GM10248 (cell line): ENCODE data around the gene DUOXA1.
"Not testable (repeated sequence)": the region's sequence is repeated elsewhere in the genome, so short reads cannot be mapped to it uniquely, and the experiment has no call there.

Experiments
- CTCF ChIA-PET: fragments of 300-600 bp; sonication (Branson Sonifier 250); formaldehyde crosslinking; extraction: SDS; loops from one replicate; lab custom pipeline; 2021; ENCODE audit warnings: antibody characterized with exemption; lab: Yijun Ruan, JAX
- POLR2A ChIA-PET: fragments of 350-650 bp; sonication (Branson Sonifier 250); formaldehyde crosslinking; extraction: SDS; loops from one replicate; lab custom pipeline; 2020; ENCODE audit warnings: antibody characterized with exemption; lab: Yijun Ruan, JAX
- DNase-seq: peaks from one replicate; pipeline ENCODE4 v3.0.0; 2012; ENCODE audit errors: extremely low spot score
- CTCF ChIP-seq: IDR thresholded peaks from 2 replicates; pipeline ENCODE4 v1.5.1; 2012; ENCODE audit warnings: mild to moderate bottlenecking, low read depth; ENCODE audit errors: extremely low read depth, missing control alignments, control extremely low read depth

Gene DUOXA1

GRCh38 chr15:45141386-45141785, 11.7 kb upstream of the DUOXA1 start:
- ChIA-PET POLR2A (no interaction called here), CTCF (interaction anchor here (0.9 to 3.0 kb wide), 4 partner anchors 15 to 60 kb away, joined by 3 to 9 read pairs (median 5); no protein-coding TSS in a partner anchor)
- DNase-seq: no peak
- no peak for TF ChIP-seq CTCF

- no peak for TF ChIP-seq CTCF
- DNase-seq: no peak
- ChIA-PET CTCF (interaction anchor here (1.0 to 3.0 kb wide), 4 partner anchors 9 to 23 kb away, joined by 3 to 9 read pairs (median 6); no protein-coding TSS in a partner anchor), POLR2A (no interaction called here)
These were observed 11.0 kb upstream of the DUOXA1 start for GRCh38 chr15:45140557-45141250.

- DNase-seq: no peak
- ChIA-PET CTCF (interaction anchor here (1.0 to 2.0 kb wide), 2 partner anchors 10 to 21 kb away, joined by 3 to 5 read pairs; no protein-coding TSS in a partner anchor), POLR2A (no interaction called here)
- no peak for TF ChIP-seq CTCF
These were observed 10.1 kb upstream of the DUOXA1 start for GRCh38 chr15:45139770-45140169.

GRCh38 chr15:45138814-45139765, 9.4 kb upstream of the DUOXA1 start:
- TF ChIP-seq CTCF: no peak
- ChIA-PET POLR2A (no interaction called here), CTCF (interaction anchor here (0.9 to 2.6 kb wide), 4 partner anchors 11 to 21 kb away, joined by 3 to 16 read pairs (median 6); no protein-coding TSS in a partner anchor)
- no peak for DNase-seq

GRCh38 chr15:45137703-45138102, 8.0 kb upstream of the DUOXA1 start:
- TF ChIP-seq CTCF: no peak
- ChIA-PET POLR2A (interaction anchor here (1.0 kb wide), 1 partner anchor 14 kb away, joined by 3 read pairs; no protein-coding TSS in a partner anchor), CTCF (interaction anchor here (1.6 to 2.6 kb wide), 3 partner anchors 11 to 20 kb away, joined by 6 to 16 read pairs (median 8); no protein-coding TSS in a partner anchor)
- DNase-seq: no peak

- CTCF ChIA-PET: interaction anchor here (1.7 to 5.6 kb wide), 2 partner anchors 14 kb away, joined by 5 to 44 read pairs; no protein-coding TSS in a partner anchor
- no peak for DNase-seq
- peak; percentile 27 for TF ChIP-seq CTCF
- POLR2A ChIA-PET: no interaction called here
These were observed 6.7 kb upstream of the DUOXA1 start for GRCh38 chr15:45136378-45136764.

GRCh38 chr15:45135705-45136377, 6.2 kb upstream of the DUOXA1 start:
- DNase-seq, POLR2A ChIA-PET: not testable (repeated sequence)
- CTCF ChIA-PET: interaction anchor here (1.2 to 5.6 kb wide), 5 partner anchors 9 to 283 kb away, joined by 3 to 44 read pairs (median 5); no protein-coding TSS in a partner anchor
